GM12891 (cell line): ENCODE measurements around the gene FAM193A.

Experiments
- PAX5 ChIP-seq: IDR thresholded peaks from 2 replicates; pipeline ENCODE4 v1.6.1; 2011; ENCODE audit warnings: low read length, moderate library complexity, mild to moderate bottlenecking; ENCODE audit not compliant: insufficient read depth, severe bottlenecking
- POLR2A ChIP-seq: IDR thresholded peaks from 2 replicates; pipeline ENCODE4 v1.6.1; 2011; ENCODE audit warnings: low read depth, low read length, control low read depth
- POLR2AphosphoS5 ChIP-seq: IDR thresholded peaks from 2 replicates; pipeline ENCODE4 v1.6.1; 2011; ENCODE audit warnings: low read depth, low read length, control low read depth
- SPI1 ChIP-seq: IDR thresholded peaks from 2 replicates; pipeline ENCODE4 v1.6.1; 2011; ENCODE audit warnings: low read depth, low read length, control low read depth
- TAF1 ChIP-seq: IDR thresholded peaks from 2 replicates; pipeline ENCODE4 v1.6.1; 2011; ENCODE audit warnings: low read depth, low read length, control low read depth

DNA sequence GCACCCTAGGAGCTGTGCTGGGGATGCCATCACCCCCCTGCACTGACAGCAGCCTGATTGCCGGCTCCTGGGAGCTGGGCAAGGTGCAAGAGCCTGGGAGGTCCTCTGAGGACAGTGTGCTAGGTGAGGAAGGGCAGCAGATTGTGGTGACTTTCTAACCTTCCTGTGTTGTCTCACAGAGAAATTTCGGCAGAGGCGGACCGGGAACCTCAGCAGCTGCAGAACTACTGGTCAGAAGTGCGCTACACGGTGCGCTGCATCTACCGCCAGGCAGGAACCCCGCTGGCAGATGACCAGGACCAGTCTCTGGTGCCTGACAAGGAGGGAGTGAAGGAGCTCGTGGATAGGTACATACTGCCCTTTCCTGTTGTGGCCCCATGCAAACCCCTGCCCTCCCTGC lies 89.8 kb downstream of the FAM193A start:
- TF ChIP-seq POLR2AphosphoS5 (no peak), POLR2A (no peak), TAF1 (no peak), PAX5 (no peak), SPI1 (no peak)
